Fibroblast of skin of abdomen (primary cell): ENCODE results near the gene NUAK2. TPM values are rescaled to one million over a fixed set of nuclear protein-coding genes. Genes with fewer than 3 reads are reported as not detected.
A peak's percentile ranks its signal among the peaks of the same experiment; 100 is the strongest.
"Not testable (repeated sequence)": the region's sequence is repeated elsewhere in the genome, so short reads cannot be mapped to it uniquely, and the experiment has no call there.

Source experiments
- DNase-seq: peaks from one replicate; pipeline ENCODE4 v3.0.0-alpha.2; 2013
- polyA plus RNA-seq, 2 experiments: library from polyadenylated mRNA; unstranded; fragments of 120-200 nt; gene quantifications; one replicate each; pipeline ENCODE4 v1.2.1, GENCODE V29; 2013; ENCODE audit not compliant: insufficient read length in 2 of 2

Gene NUAK2
- 6.5 TPM for polyA plus RNA-seq (2013, experiment 1 of 2; ENCODE audit: insufficient read length)
- polyA plus RNA-seq (2013, experiment 2 of 2; ENCODE audit: insufficient read length), result 6.7 TPM

GRCh38 chr1:205321162-205321958 is at the start of gene NUAK2:
Gene NUAK2 (minus strand): TSS chr1:205321745. CDS start chr1:205321628, 117 bp downstream.
- DNase-seq, result peak; percentile 91

GRCh38 chr1:205370780-205371179 is 49.2 kb upstream of the NUAK2 start:
- DNase-seq, result no peak

GRCh38 chr1:205369701-205370123 is 48.2 kb upstream of the NUAK2 start:
- DNase-seq, result no peak

GRCh38 chr1:205368478-205368877 is 46.9 kb upstream of the NUAK2 start:
- no peak for DNase-seq

GRCh38 chr1:205365945-205366463 is 44.5 kb upstream of the NUAK2 start:
- no peak for DNase-seq

GRCh38 chr1:205365086-205365485 is 43.5 kb upstream of the NUAK2 start:
- DNase-seq, result not testable (repeated sequence)

GRCh38 chr1:205360891-205361290 is 39.3 kb upstream of the NUAK2 start:
- DNase-seq, result no peak

GRCh38 chr1:205359771-205360565 is 38.4 kb upstream of the NUAK2 start:
- no peak for DNase-seq

- DNase-seq, result no peak
Observed at GRCh38 chr1:205358579-205358978, 37.0 kb upstream of the NUAK2 start.

- no peak for DNase-seq
Observed at GRCh38 chr1:205357567-205357966, 36.0 kb upstream of the NUAK2 start.

- no peak for DNase-seq
Observed at GRCh38 chr1:205356440-205357139, 35.0 kb upstream of the NUAK2 start, which contains the start of gene KLHDC8A. Gene KLHDC8A (minus strand): TSS chr1:205356922. CDS start chr1:205343604, 13,318 bp downstream.

GRCh38 chr1:205355075-205355453 is 33.5 kb upstream of the NUAK2 start:
- DNase-seq, result no peak

GRCh38 chr1:205354259-205355074 is 32.9 kb upstream of the NUAK2 start:
- peak; percentile 70 for DNase-seq

- DNase-seq, result no peak
Observed at GRCh38 chr1:205353612-205354011, 32.1 kb upstream of the NUAK2 start.

- DNase-seq, result no peak
Observed at GRCh38 chr1:205353191-205353590, 31.6 kb upstream of the NUAK2 start.

GRCh38 chr1:205351984-205352713 is 30.6 kb upstream of the NUAK2 start:
- peak; percentile 42 for DNase-seq

GRCh38 chr1:205350691-205351141 is 29.2 kb upstream of the NUAK2 start:
- DNase-seq, result no peak

- no peak for DNase-seq
Observed at GRCh38 chr1:205350124-205350523, 28.6 kb upstream of the NUAK2 start.

GRCh38 chr1:205348554-205349487 is 27.3 kb upstream of the NUAK2 start:
- no peak for DNase-seq
